ENCODE results near the gene DNAJB2.

Gene DNAJB2

DNA sequence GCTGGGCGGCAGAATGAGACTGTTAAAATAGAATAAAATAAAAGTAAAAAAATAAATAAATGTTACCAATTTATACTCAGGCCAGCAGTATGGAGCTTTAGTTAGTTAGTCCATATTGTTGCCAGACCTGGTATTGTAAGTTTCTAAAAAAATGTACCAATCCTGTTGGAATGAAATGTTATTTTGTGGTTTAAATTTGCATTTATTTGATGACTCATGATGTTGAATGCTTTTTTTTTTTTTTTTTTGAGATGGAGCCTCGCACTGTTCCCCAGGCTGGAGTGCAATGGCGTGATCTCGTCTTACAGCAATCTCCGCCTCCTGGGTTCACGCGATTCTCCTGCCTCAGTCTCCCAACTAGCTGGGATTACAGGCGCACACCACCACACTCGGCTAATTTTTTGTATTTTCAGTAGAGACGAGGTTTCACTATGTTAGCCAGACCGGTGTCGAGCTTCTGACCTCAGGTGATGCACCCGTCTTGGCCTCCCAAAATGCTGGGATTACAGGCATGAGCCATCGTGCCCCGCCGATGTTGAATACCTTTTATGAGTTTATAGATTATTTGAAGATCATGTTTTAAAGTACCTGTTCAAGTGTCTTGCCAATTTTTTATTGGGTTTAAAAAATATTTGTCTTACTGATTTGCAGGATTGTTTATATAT lies 35.8 kb downstream of the DNAJB2 start:
- no peak for TF ChIP-seq POLR2A (IDR thresholded peaks at IDR 0.05; ENCODE audit: low read depth, low read length)
- no peak for FAIRE-seq
- no peak for DNase-seq (ENCODE audit: insufficient read length, low spot score)

- FAIRE-seq, result no peak
- no peak for TF ChIP-seq POLR2A (IDR thresholded peaks at IDR 0.05; ENCODE audit: low read depth, low read length)
- DNase-seq (ENCODE audit: insufficient read length, low spot score), result no peak
Observed at GRCh38 chr2:219323434-219323833, 44.3 kb downstream of the DNAJB2 start.

DNA sequence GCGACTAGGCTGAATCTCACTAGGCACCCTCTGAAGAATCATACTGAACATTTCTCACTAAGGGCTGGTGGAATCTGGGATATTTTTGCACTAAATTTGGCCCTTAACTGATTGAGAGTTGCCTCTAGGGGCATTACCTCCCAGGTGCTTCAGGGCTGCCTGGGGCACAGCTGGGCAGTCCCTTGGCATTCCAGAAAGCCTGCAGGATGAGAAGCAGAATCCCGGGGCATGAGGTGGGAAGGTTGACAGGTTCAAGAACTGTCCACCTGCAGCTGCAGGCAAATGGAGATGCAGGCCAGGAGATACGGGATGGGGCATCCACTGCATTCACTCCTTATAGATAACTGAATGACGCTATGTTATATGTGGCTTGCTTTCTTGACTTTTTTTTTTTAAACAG lies 46.0 kb downstream of the DNAJB2 start:
- no peak for TF ChIP-seq POLR2A (IDR thresholded peaks at IDR 0.05; ENCODE audit: low read depth, low read length)
- DNase-seq (ENCODE audit: insufficient read length, low spot score) (no peak), FAIRE-seq (no peak)

GRCh38 chr2:219325657-219326315 lies 46.6 kb downstream of the DNAJB2 start:
- no peak for FAIRE-seq

DNA sequence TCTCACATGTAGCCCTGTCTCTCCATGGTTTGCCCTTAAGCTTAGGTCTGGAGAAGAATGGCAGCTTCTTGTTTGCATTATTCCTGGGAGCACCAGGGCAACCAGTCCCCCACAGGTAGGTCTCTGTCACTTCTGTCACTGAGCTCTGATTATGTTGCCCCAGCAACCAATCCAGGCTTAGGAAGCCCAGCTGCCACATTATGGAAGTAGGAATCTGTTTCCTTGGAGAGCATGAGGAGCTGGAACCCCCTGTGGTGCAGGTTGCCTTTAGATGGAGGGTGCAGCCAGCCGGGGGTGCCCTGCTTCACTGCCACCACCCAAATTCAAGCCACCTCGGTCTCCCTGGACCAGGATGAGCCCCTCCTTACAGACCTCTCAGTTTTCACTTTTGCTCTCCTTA lies 48.6 kb downstream of the DNAJB2 start:
- no peak for FAIRE-seq
- TF ChIP-seq POLR2A (IDR thresholded peaks at IDR 0.05; ENCODE audit: low read depth, low read length), result no peak
- DNase-seq (ENCODE audit: insufficient read length, low spot score), result no peak

More at GRCh38 chr2:219325657-219326315, 46.6 kb downstream of the DNAJB2 start:
- DNase-seq (ENCODE audit: insufficient read length, low spot score), result no peak
- no peak for TF ChIP-seq POLR2A (IDR thresholded peaks at IDR 0.05; ENCODE audit: low read depth, low read length)

GRCh38 chr2:219331560-219332213 lies 52.5 kb downstream of the DNAJB2 start:
- no peak for FAIRE-seq
- no peak for DNase-seq (ENCODE audit: insufficient read length, low spot score)
- no peak for TF ChIP-seq POLR2A (IDR thresholded peaks at IDR 0.05; ENCODE audit: low read depth, low read length)

DNA sequence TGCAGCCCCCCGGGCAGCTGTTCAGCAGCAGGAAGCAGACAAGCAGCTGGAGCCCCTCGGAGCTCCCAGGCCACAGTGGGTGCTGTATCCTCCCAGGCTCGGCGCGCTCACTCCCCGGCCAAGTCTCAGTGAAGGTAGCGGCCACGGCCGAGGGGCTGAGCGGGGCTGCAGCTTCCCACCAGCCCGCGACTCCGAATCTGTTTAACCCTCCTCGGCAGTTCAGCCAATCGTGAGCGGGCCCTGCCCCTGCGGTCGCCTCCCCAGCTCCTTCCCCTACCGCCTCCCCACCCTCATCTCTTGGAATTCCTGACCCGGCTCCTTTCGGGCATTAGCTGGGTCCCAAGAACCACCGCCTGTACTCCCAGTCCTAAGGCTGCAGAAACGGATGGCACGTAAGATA lies 53.4 kb downstream of the DNAJB2 start, which contains the start of gene RESP18:
Gene RESP18 (minus strand): TSS at position 203 of the 400 bp plus-strand sequence.
- no peak for TF ChIP-seq POLR2A (IDR thresholded peaks at IDR 0.05; ENCODE audit: low read depth, low read length)
- FAIRE-seq (no peak), DNase-seq (ENCODE audit: insufficient read length, low spot score) (no peak)

GRCh38 chr2:219334076-219334475 lies 54.9 kb downstream of the DNAJB2 start:
- DNase-seq (ENCODE audit: insufficient read length, low spot score) (no peak), FAIRE-seq (no peak)
- no peak for TF ChIP-seq POLR2A (IDR thresholded peaks at IDR 0.05; ENCODE audit: low read depth, low read length)

DNA sequence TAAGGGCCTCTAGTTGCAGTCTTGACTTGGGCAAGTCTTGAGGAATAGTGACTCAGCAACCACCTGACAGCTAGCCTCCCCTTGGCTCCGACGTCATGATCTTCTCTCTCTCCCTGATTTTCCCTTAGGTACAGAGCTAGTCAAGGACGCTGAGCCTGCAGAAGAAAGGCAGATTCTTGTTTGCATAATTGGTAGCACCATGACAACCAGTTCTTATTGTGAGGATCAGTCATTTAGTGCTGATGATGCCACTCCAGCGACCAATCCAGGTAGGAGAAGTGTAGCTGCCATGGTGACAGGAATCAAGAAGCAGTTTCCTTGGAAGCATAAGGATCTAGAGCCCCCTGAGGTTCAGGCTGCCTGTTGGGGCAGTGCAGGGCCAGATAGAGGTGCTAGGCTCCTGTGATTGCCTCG lies 56.2 kb downstream of the DNAJB2 start:
- FAIRE-seq, result no peak

More for the DNA sequence above, 56.2 kb downstream of the DNAJB2 start:
- TF ChIP-seq POLR2A (IDR thresholded peaks at IDR 0.05; ENCODE audit: low read depth, low read length), result no peak
- no peak for DNase-seq (ENCODE audit: insufficient read length, low spot score)

Measured in H54 (cell line).